ENCODE measurements around the gene DDX42. TPM values are rescaled to one million over a fixed set of nuclear protein-coding genes. Genes with fewer than 3 reads are reported as not detected.
A peak's percentile ranks its signal among the peaks of the same experiment; 100 is the strongest.

The DDX42 gene
- total RNA-seq (100 to 1,000 TPM; 182 to 346 (median 205) TPM), polyA plus RNA-seq (10 to 100 TPM; 42.7 to 59.9 (median 52.7) TPM)
- long read RNA-seq, donor 1, transcript DDX42-214 (1 exons, 2,244 nt), result major isoform, 22 of 26 reads
- long read RNA-seq, donor 1, partial matches to known transcripts, result 0 of 26 reads
- long read RNA-seq, donor 1, other reads (novel, unspliced or antisense), result 0 of 26 reads
- long read RNA-seq, donor 2, transcript DDX42-214 (1 exons, 2,244 nt), result major isoform, 24 of 27 reads
- long read RNA-seq, donor 2, partial matches to known transcripts, result 0 of 27 reads
- long read RNA-seq, donor 2, other reads (novel, unspliced or antisense), result 0 of 27 reads
- long read RNA-seq, donor 3, transcript DDX42-214 (1 exons, 2,244 nt), result major isoform, 30 of 32 reads
- long read RNA-seq, donor 3, partial matches to known transcripts, result 0 of 32 reads
- long read RNA-seq, donor 3, other reads (novel, unspliced or antisense), result 0 of 32 reads
- long read RNA-seq, donor 4, transcript DDX42-214 (1 exons, 2,244 nt), result major isoform, 5 of 5 reads
- long read RNA-seq, donor 4, partial matches to known transcripts, result 0 of 5 reads
- long read RNA-seq, donor 4, other reads (novel, unspliced or antisense), result 0 of 5 reads
- long read RNA-seq, donor 5, full-length matches to known transcripts, result 41 of 41 reads
- long read RNA-seq, donor 5, partial matches to known transcripts, result 0 of 41 reads
- long read RNA-seq, donor 5, other reads (novel, unspliced or antisense), result 0 of 41 reads
- long read RNA-seq, donor 6, full-length matches to known transcripts, result 119 of 137 reads
- long read RNA-seq, donor 6, partial matches to known transcripts, result 18 of 137 reads
- long read RNA-seq, donor 6, other reads (novel, unspliced or antisense), result 0 of 137 reads
- long read RNA-seq, donor 7, transcript DDX42-214 (1 exons, 2,244 nt), result major isoform, 30 of 31 reads
- long read RNA-seq, donor 7, partial matches to known transcripts, result 0 of 31 reads
- long read RNA-seq, donor 7, other reads (novel, unspliced or antisense), result 0 of 31 reads
- long read RNA-seq, donor 8, transcript DDX42-214 (1 exons, 2,244 nt), result major isoform, 60 of 70 reads
- long read RNA-seq, donor 8, partial matches to known transcripts, result 5 of 70 reads
- long read RNA-seq, donor 8, other reads (novel, unspliced or antisense), result 0 of 70 reads
- long read RNA-seq, donor 9, transcript DDX42-214 (1 exons, 2,244 nt), result major isoform, 60 of 68 reads
- long read RNA-seq, donor 9, partial matches to known transcripts, result 0 of 68 reads
- long read RNA-seq, donor 9, other reads (novel, unspliced or antisense), result 0 of 68 reads
- long read RNA-seq, donor 10, transcript DDX42-214 (1 exons, 2,244 nt), result major isoform, 14 of 20 reads
- long read RNA-seq, donor 10, partial matches to known transcripts, result 0 of 20 reads
- long read RNA-seq, donor 10, other reads (novel, unspliced or antisense), result 0 of 20 reads

- peaks cover 5 to 23% (median 18%) of the 10 kb centered on the region in 4 donors for H3K36me3 ChIP-seq
- peak within 1 kb of the TSS; percentile 96 to 99 (median 98) for H3K27ac ChIP-seq
- H3K27me3 ChIP-seq, result no peaks in the 10 kb centered on the region
- H3K4me1 ChIP-seq, result peaks cover 39 to 79% (median 58%) of the 10 kb centered on the region in 4 donors
- 0 to 1% (median 1%) methylated on average over 26 to 66 of the region's 67 CpGs for WGBS, 5 donors
- intact Hi-C loops (cut with DNase I; ENCODE audit: low total_unique reads), result no loop called here
- peak within 1 kb of the TSS; percentile 69 to 98 (median 93) for H3K4me3 ChIP-seq
- peak in 1 of 4 donors; percentile 47 for TF ChIP-seq POLR2A (IDR thresholded peaks at IDR 0.05)
- peak; percentile 44 to 73 (median 47) for TF ChIP-seq POLR2AphosphoS5 (IDR thresholded peaks at IDR 0.05)
- TF ChIP-seq EP300 (IDR thresholded peaks at IDR 0.05), result no peak
- peak; percentile 91 to 97 for DNase-seq
- no peaks in the 10 kb centered on the region for H3K9me3 ChIP-seq
Measured at GRCh38 chr17:63774141-63774968, at the start of gene DDX42. Gene DDX42 (plus strand): TSS chr17:63774170. CDS start chr17:63787050, 12,880 bp downstream.

- 92 to 99% (median 95%) methylated on average over 8 of the region's 8 CpGs for WGBS, 5 donors
- Histone ChIP-seq H3K27me3 (no peaks in the 10 kb centered on the region), H3K36me3 (peaks cover 0 to 3% (median 0%) of the 10 kb centered on the region in 4 donors), H3K4me3 (no peak overlapping the region), H3K9me3 (no peaks in the 10 kb centered on the region), H3K4me1 (peaks cover 6 to 24% (median 12%) of the 10 kb centered on the region in 4 donors), H3K27ac (no peak overlapping the region)
- TF ChIP-seq POLR2A (IDR thresholded peaks at IDR 0.05) (no peak), EP300 (IDR thresholded peaks at IDR 0.05) (no peak), POLR2AphosphoS5 (IDR thresholded peaks at IDR 0.05) (no peak), CTCF (IDR thresholded peaks at IDR 0.05) (no peak)
- no peak for DNase-seq
- intact Hi-C loops (cut with DNase I; ENCODE audit: low total_unique reads), result no loop called here
Measured at GRCh38 chr17:63735691-63736090, 38.3 kb upstream of the DDX42 start.

GRCh38 chr17:63740464-63741142 is 33.4 kb upstream of the DDX42 start:
- Histone ChIP-seq H3K36me3 (peaks cover 6 to 12% (median 10%) of the 10 kb centered on the region in 4 donors), H3K4me1 (peaks cover 9 to 26% (median 20%) of the 10 kb centered on the region in 4 donors), H3K4me3 (peak overlapping the region; percentile 62 to 91 (median 80)), H3K9me3 (no peaks in the 10 kb centered on the region), H3K27ac (peak overlapping the region; percentile 90 to 98 (median 95)), H3K27me3 (no peaks in the 10 kb centered on the region)
- TF ChIP-seq POLR2AphosphoS5 (IDR thresholded peaks at IDR 0.05) (no peak), POLR2A (IDR thresholded peaks at IDR 0.05) (no peak), EP300 (IDR thresholded peaks at IDR 0.05) (no peak), CTCF (IDR thresholded peaks at IDR 0.05) (no peak)
- intact Hi-C loops (cut with DNase I; ENCODE audit: low total_unique reads), result no loop called here
- WGBS, 5 donors, result 13 to 28% (median 23%) methylated on average over 12 of the region's 12 CpGs
- peak in 1 of 2 donors; percentile 45 for DNase-seq
